Measurements from ENCODE around the gene CA10.

Gene CA10

GRCh38 chr17:51855806-51856205 is 302.7 kb downstream of the CA10 start:
- no peak for DNase-seq

GRCh38 chr17:51853857-51854256 is 304.7 kb downstream of the CA10 start:
- DNase-seq = no peak

GRCh38 chr17:51852603-51853002 is 305.9 kb downstream of the CA10 start:
- no peak for DNase-seq

- DNase-seq = no peak
Observed at GRCh38 chr17:51850201-51850600, 308.3 kb downstream of the CA10 start.

GRCh38 chr17:51848451-51848850 is 310.1 kb downstream of the CA10 start:
- DNase-seq = no peak

- DNase-seq = no peak
Observed at GRCh38 chr17:51846566-51846965, 311.9 kb downstream of the CA10 start.

GRCh38 chr17:51845776-51846175 is 312.7 kb downstream of the CA10 start:
- DNase-seq = no peak

GRCh38 chr17:51842763-51843162 is 315.8 kb downstream of the CA10 start:
- no peak for DNase-seq

- DNase-seq = no peak
Observed at GRCh38 chr17:51841669-51842068, 316.8 kb downstream of the CA10 start.

GRCh38 chr17:51840688-51841087 is 317.8 kb downstream of the CA10 start:
- no peak for DNase-seq

- DNase-seq = no peak
Observed at GRCh38 chr17:51833620-51834019, 324.9 kb downstream of the CA10 start.

GRCh38 chr17:51833045-51833444 is 325.5 kb downstream of the CA10 start:
- no peak for DNase-seq

- no peak for DNase-seq
Observed at GRCh38 chr17:51830886-51831285, 327.6 kb downstream of the CA10 start.

GRCh38 chr17:51830451-51830850 is 328.1 kb downstream of the CA10 start:
- DNase-seq = no peak

- DNase-seq = no peak
Observed at GRCh38 chr17:51828901-51829300, 329.6 kb downstream of the CA10 start.

- DNase-seq = no peak
Observed at GRCh38 chr17:51827140-51827539, 331.4 kb downstream of the CA10 start.

GRCh38 chr17:51820766-51821165 is 337.7 kb downstream of the CA10 start:
- no peak for DNase-seq

GRCh38 chr17:51820252-51820651 is 338.3 kb downstream of the CA10 start:
- no peak for DNase-seq

GRCh38 chr17:51819341-51820219 is 338.9 kb downstream of the CA10 start:
- DNase-seq = no peak

- no peak for DNase-seq
Observed at GRCh38 chr17:51818777-51819176, 339.7 kb downstream of the CA10 start.

- no peak for DNase-seq
Observed at GRCh38 chr17:51817955-51818354, 340.6 kb downstream of the CA10 start.

- DNase-seq = no peak
Observed at GRCh38 chr17:51817117-51817516, 341.4 kb downstream of the CA10 start.

- DNase-seq = no peak
Observed at GRCh38 chr17:51815097-51815496, 343.4 kb downstream of the CA10 start.

GRCh38 chr17:51814521-51814920 is 344.0 kb downstream of the CA10 start:
- DNase-seq = no peak

GRCh38 chr17:51813784-51814174 is 344.7 kb downstream of the CA10 start:
- no peak for DNase-seq

All from NK-92 treated with Interleukin-12 subunit alpha and Interleukin-12 subunit beta, amount 100 ng/mL, for 24 hours (cell line).